Retina (tissue), 1 donor: Measurements from ENCODE around the gene PIK3R2.

ENCODE experiments used
- DNase-seq: peaks from one replicate; pipeline ENCODE4 v3.0.0-alpha.2; 2016

PIK3R2 gene

GRCh38 chr19:18174983-18175382 is 22.0 kb downstream of the PIK3R2 start:
- DNase-seq, result no peak

GRCh38 chr19:18176367-18177310 is 23.7 kb downstream of the PIK3R2 start:
- no peak for DNase-seq

GRCh38 chr19:18179957-18180356 is 27.0 kb downstream of the PIK3R2 start:
- DNase-seq, result no peak

- no peak for DNase-seq
These were observed 30.6 kb downstream of the PIK3R2 start for GRCh38 chr19:18183529-18183928.

GRCh38 chr19:18185538-18185937 is 32.6 kb downstream of the PIK3R2 start:
- DNase-seq, result no peak

- DNase-seq, result no peak
These were observed 37.3 kb downstream of the PIK3R2 start for GRCh38 chr19:18190278-18190677.

GRCh38 chr19:18191640-18192062 is 38.7 kb downstream of the PIK3R2 start:
- no peak for DNase-seq

- DNase-seq, result peak; percentile 98
These were observed 39.9 kb downstream of the PIK3R2 start, which contains the start of gene MPV17L2 for GRCh38 chr19:18192673-18193387. Gene MPV17L2 (plus strand): TSS chr19:18193218. CDS start chr19:18193282, 64 bp downstream.

- DNase-seq, result no peak
These were observed 40.6 kb downstream of the PIK3R2 start for GRCh38 chr19:18193388-18194180.

- DNase-seq, result no peak
These were observed 41.2 kb downstream of the PIK3R2 start for GRCh38 chr19:18194181-18194530.

GRCh38 chr19:18194554-18195238 is 41.7 kb downstream of the PIK3R2 start:
- DNase-seq, result no peak

- no peak for DNase-seq
These were observed 43.5 kb downstream of the PIK3R2 start for GRCh38 chr19:18196511-18196845.

GRCh38 chr19:18197306-18197705 is 44.3 kb downstream of the PIK3R2 start:
- DNase-seq, result no peak

- no peak for DNase-seq
These were observed 45.0 kb downstream of the PIK3R2 start for GRCh38 chr19:18197941-18198340.

GRCh38 chr19:18198374-18198773 is 45.4 kb downstream of the PIK3R2 start:
- DNase-seq, result no peak

GRCh38 chr19:18202397-18202777 is 49.4 kb downstream of the PIK3R2 start:
- no peak for DNase-seq

- DNase-seq, result peak; percentile 73
These were observed 49.9 kb downstream of the PIK3R2 start for GRCh38 chr19:18202778-18203407.

GRCh38 chr19:18203408-18203862 is 50.5 kb downstream of the PIK3R2 start:
- DNase-seq, result no peak

GRCh38 chr19:18203863-18204393 is 51.0 kb downstream of the PIK3R2 start, which contains the start of gene RAB3A:
Gene RAB3A (minus strand): TSS chr19:18204042. CDS start chr19:18202740, 1,302 bp downstream.
- peak; percentile 99 for DNase-seq

- DNase-seq, result peak; percentile 92
These were observed 51.6 kb downstream of the PIK3R2 start for GRCh38 chr19:18204394-18205199.
